ENCODE data around the gene SNU13.

GRCh38 chr22:41674846-41675340 is 13.8 kb downstream of the SNU13 start:
- TF ChIP-seq CTCF (IDR thresholded peaks at IDR 0.05) = no peak
- no peak for TF ChIP-seq EZH2 (IDR thresholded peaks at IDR 0.05; ENCODE audit: borderline replicate concordance, insufficient read depth, low read depth, low read length, poor library complexity, severe bottlenecking)

All from B cell (primary cell).